Activated naive CD4-positive, alpha-beta T cell treated with anti-CD3 and anti-CD28 coated beads, Interleukin-2, amount 10 ng/mL, durations not matched to agents 7 days and 5 days (primary cell): ENCODE data around the gene MVB12B.
"Not testable (repeated sequence)": the region's sequence is repeated elsewhere in the genome, so short reads cannot be mapped to it uniquely, and the experiment has no call there.

Source experiments
- CTCF ChIA-PET: fragments of 350-600 bp; sonication (Branson Sonifier 250); formaldehyde crosslinking; loops from one replicate; lab custom pipeline; 2021; ENCODE audit warnings: antibody characterized with exemption; lab: Charles Lee
- DNase-seq: peaks from one replicate; pipeline ENCODE4 v3.0.0-alpha.2; 2020
- H3K27ac Mint-ChIP-seq: one replicate; pipeline ENCODE4 v1.8.0; 2021; ENCODE audit warnings: mild to moderate bottlenecking, moderate library complexity, mixed read lengths
- H3K27me3 Mint-ChIP-seq: one replicate; pipeline ENCODE4 v1.8.0; 2021; ENCODE audit warnings: mild to moderate bottlenecking, mixed read lengths
- H3K36me3 Mint-ChIP-seq: one replicate; pipeline ENCODE4 v1.8.0; 2021; ENCODE audit warnings: mixed read lengths
- H3K4me1 Mint-ChIP-seq: one replicate; pipeline ENCODE4 v1.8.0; 2021; ENCODE audit warnings: mixed read lengths
- H3K4me3 Mint-ChIP-seq: one replicate; pipeline ENCODE4 v1.8.0; 2021; ENCODE audit warnings: mild to moderate bottlenecking, moderate library complexity, mixed read lengths
- H3K9me3 Mint-ChIP-seq: one replicate; pipeline ENCODE4 v1.8.0; 2021; ENCODE audit warnings: mixed read lengths

MVB12B gene

GRCh38 chr9:126464694-126465441 lies 138.2 kb downstream of the MVB12B start:
- Mint-ChIP-seq H3K27me3 (peaks cover 69% of the 10 kb centered on the region), H3K4me3 (no peak overlapping the region), H3K4me1 (peaks cover 20% of the 10 kb centered on the region), H3K27ac (no peak overlapping the region), H3K36me3 (no peaks in the 10 kb centered on the region), H3K9me3 (no peaks in the 10 kb centered on the region)
- CTCF ChIA-PET = interaction anchor here (0.8 to 1.1 kb wide), 2 partner anchors 15 to 66 kb away, joined by 3 read pairs; no protein-coding TSS in a partner anchor
- DNase-seq = no peak

- Mint-ChIP-seq H3K27ac (no peak overlapping the region), H3K4me3 (no peak overlapping the region), H3K9me3 (no peaks in the 10 kb centered on the region), H3K36me3 (no peaks in the 10 kb centered on the region), H3K4me1 (peaks cover 31% of the 10 kb centered on the region), H3K27me3 (peaks cover 58% of the 10 kb centered on the region)
- no peak for DNase-seq
- CTCF ChIA-PET = no interaction called here
Observed at GRCh38 chr9:126465977-126466376, 139.3 kb downstream of the MVB12B start.

- H3K27ac Mint-ChIP-seq = peak overlapping the region; percentile 6
- CTCF ChIA-PET = interaction anchor here (2.4 kb wide), 2 partner anchors 23 to 70 kb away, joined by 8 read pairs; no protein-coding TSS in a partner anchor
Observed at GRCh38 chr9:126468141-126468825, 141.7 kb downstream of the MVB12B start.

GRCh38 chr9:126470241-126470993 lies 143.8 kb downstream of the MVB12B start:
- peaks cover 1% of the 10 kb centered on the region for H3K36me3 Mint-ChIP-seq
- CTCF ChIA-PET = interaction anchor here (1.8 to 3.4 kb wide), 4 partner anchors 21 to 72 kb away, joined by 4 to 17 read pairs (median 8); no protein-coding TSS in a partner anchor
- peaks cover 69% of the 10 kb centered on the region for H3K27me3 Mint-ChIP-seq
- H3K4me3 Mint-ChIP-seq = peak overlapping the region; percentile 48
- H3K27ac Mint-ChIP-seq = peak overlapping the region; percentile 80
- DNase-seq = no peak
- H3K4me1 Mint-ChIP-seq = peaks cover 60% of the 10 kb centered on the region
- H3K9me3 Mint-ChIP-seq = no peaks in the 10 kb centered on the region

More at GRCh38 chr9:126468141-126468825, 141.7 kb downstream of the MVB12B start:
- no peak for DNase-seq
- peaks cover 69% of the 10 kb centered on the region for H3K27me3 Mint-ChIP-seq
- H3K9me3 Mint-ChIP-seq = no peaks in the 10 kb centered on the region
- no peaks in the 10 kb centered on the region for H3K36me3 Mint-ChIP-seq
- no peak overlapping the region for H3K4me3 Mint-ChIP-seq
- peaks cover 54% of the 10 kb centered on the region for H3K4me1 Mint-ChIP-seq

GRCh38 chr9:126471084-126471624 lies 144.5 kb downstream of the MVB12B start:
- peak overlapping the region; percentile 80 for H3K27ac Mint-ChIP-seq
- peaks cover 70% of the 10 kb centered on the region for H3K27me3 Mint-ChIP-seq
- no peaks in the 10 kb centered on the region for H3K9me3 Mint-ChIP-seq
- CTCF ChIA-PET = interaction anchor here (0.7 to 3.4 kb wide), 3 partner anchors 20 to 31 kb away, joined by 3 to 17 read pairs (median 4); no protein-coding TSS in a partner anchor
- DNase-seq = peak; percentile 90
- peaks cover 1% of the 10 kb centered on the region for H3K36me3 Mint-ChIP-seq
- peaks cover 60% of the 10 kb centered on the region for H3K4me1 Mint-ChIP-seq
- peak overlapping the region; percentile 48 for H3K4me3 Mint-ChIP-seq

GRCh38 chr9:126472198-126472947 lies 145.7 kb downstream of the MVB12B start:
- CTCF ChIA-PET = interaction anchor here (0.9 to 3.4 kb wide), 6 partner anchors 9 to 170 kb away, joined by 3 to 17 read pairs (median 4); no protein-coding TSS in a partner anchor
- H3K27me3 Mint-ChIP-seq = peaks cover 77% of the 10 kb centered on the region
- peaks cover 1% of the 10 kb centered on the region for H3K36me3 Mint-ChIP-seq
- no peak for DNase-seq
- peaks cover 60% of the 10 kb centered on the region for H3K4me1 Mint-ChIP-seq
- no peak overlapping the region for H3K4me3 Mint-ChIP-seq
- peak overlapping the region; percentile 80 for H3K27ac Mint-ChIP-seq
- H3K9me3 Mint-ChIP-seq = peaks cover 3% of the 10 kb centered on the region

- Mint-ChIP-seq H3K4me3 (no peak overlapping the region), H3K9me3 (peaks cover 3% of the 10 kb centered on the region), H3K4me1 (peaks cover 59% of the 10 kb centered on the region), H3K27me3 (peaks cover 77% of the 10 kb centered on the region), H3K27ac (no peak overlapping the region), H3K36me3 (peaks cover 1% of the 10 kb centered on the region)
- CTCF ChIA-PET = interaction anchor here (0.9 to 3.4 kb wide), 4 partner anchors 8 to 76 kb away, joined by 3 to 17 read pairs (median 6); no protein-coding TSS in a partner anchor
- DNase-seq = no peak
Observed at GRCh38 chr9:126472948-126473298, 146.3 kb downstream of the MVB12B start.

GRCh38 chr9:126474206-126474765 lies 147.7 kb downstream of the MVB12B start:
- no peak for DNase-seq
- CTCF ChIA-PET = no interaction called here
- peaks cover 45% of the 10 kb centered on the region for H3K4me1 Mint-ChIP-seq
- peaks cover 81% of the 10 kb centered on the region for H3K27me3 Mint-ChIP-seq
- H3K36me3 Mint-ChIP-seq = peaks cover 1% of the 10 kb centered on the region
- no peak overlapping the region for H3K4me3 Mint-ChIP-seq
- H3K27ac Mint-ChIP-seq = no peak overlapping the region
- H3K9me3 Mint-ChIP-seq = peaks cover 3% of the 10 kb centered on the region

- H3K36me3 Mint-ChIP-seq = peaks cover 1% of the 10 kb centered on the region
- H3K27ac Mint-ChIP-seq = no peak overlapping the region
- H3K9me3 Mint-ChIP-seq = peaks cover 3% of the 10 kb centered on the region
- CTCF ChIA-PET = no interaction called here
- H3K4me3 Mint-ChIP-seq = no peak overlapping the region
- H3K4me1 Mint-ChIP-seq = peaks cover 39% of the 10 kb centered on the region
- H3K27me3 Mint-ChIP-seq = peaks cover 83% of the 10 kb centered on the region
- no peak for DNase-seq
Observed at GRCh38 chr9:126474786-126475485, 148.3 kb downstream of the MVB12B start.

- Mint-ChIP-seq H3K4me3 (no peak overlapping the region), H3K9me3 (peaks cover 3% of the 10 kb centered on the region), H3K27me3 (peaks cover 92% of the 10 kb centered on the region), H3K27ac (no peak overlapping the region), H3K4me1 (peaks cover 28% of the 10 kb centered on the region), H3K36me3 (peaks cover 1% of the 10 kb centered on the region)
- no peak for DNase-seq
- CTCF ChIA-PET = no interaction called here
Observed at GRCh38 chr9:126475933-126476555, 149.4 kb downstream of the MVB12B start.

GRCh38 chr9:126477432-126477831 lies 150.8 kb downstream of the MVB12B start:
- H3K27ac Mint-ChIP-seq, H3K4me3 Mint-ChIP-seq, H3K9me3 Mint-ChIP-seq, CTCF ChIA-PET, H3K36me3 Mint-ChIP-seq, DNase-seq: not testable (repeated sequence)
- peaks cover 14% of the 10 kb centered on the region for H3K4me1 Mint-ChIP-seq
- H3K27me3 Mint-ChIP-seq = peaks cover 92% of the 10 kb centered on the region
